Peyer's patch (tissue), 4 donors: ENCODE data around the gene OTOP2. TPM values are rescaled to one million over a fixed set of nuclear protein-coding genes. Genes with fewer than 3 reads are reported as not detected.

ENCODE experiments used
- DNase-seq, 3 donors: peaks; one replicate each; pipeline ENCODE4 v3.0.0-alpha.2; 2017 to 2019
- H3K27ac ChIP-seq, 4 donors: fragments of 200-600 bp; sonication (generic); one replicate each; pipeline ENCODE4 v1.5.1; 2016 to 2019
- H3K27me3 ChIP-seq, 2 donors: fragments of 200-600 bp; sonication (generic); one replicate each; pipeline ENCODE4 v1.5.1; 2019
- H3K36me3 ChIP-seq, 3 donors: fragments of 200-600 bp; sonication (generic); one replicate each; pipeline ENCODE4 v1.5.1; 2016 to 2019
- H3K4me1 ChIP-seq, 4 donors: fragments of 200-600 bp; sonication (generic); one replicate each; pipeline ENCODE4 v1.5.1; 2016 to 2019
- H3K4me3 ChIP-seq, 4 donors: fragments of 200-600 bp; sonication (generic); 1 replicate in 3 of 4; 2 replicates in 1 of 4; pipeline ENCODE4 v1.5.1; 2016 to 2019; ENCODE audit warnings: mild to moderate bottlenecking in 1 of 4
- H3K9me3 ChIP-seq, 4 donors: fragments of 200-600 bp; sonication (generic); one replicate each; pipeline ENCODE4 v1.5.1; 2016 to 2019; ENCODE audit warnings: mild to moderate bottlenecking in 1 of 4
- POLR2A ChIP-seq, 2 donors: fragments of 450-650 bp; IDR thresholded peaks; one replicate each; pipeline ENCODE4 v1.5.1; 2017; ENCODE audit warnings: antibody characterized with exemption in 2 of 2, mild to moderate bottlenecking in 2 of 2, moderate library complexity in 2 of 2
- total RNA-seq, 4 donors: library from RNA; depleted of rRNA; stranded (reverse); fragments of >200 nt; gene quantifications; one replicate each; pipeline ENCODE4 v1.1.0, GENCODE V29; 2016
- TF ChIP-seq, protein P1 (sequence below), 6 experiments: fragments of 450-650 bp in 4 of 6; fragments of 200-600 bp in 2 of 6; sonication (generic) in 1 of 6; IDR thresholded peaks; one replicate each; pipeline ENCODE4 v1.5.1; 2017 to 2019; ENCODE audit warnings: antibody characterized with exemption in 6 of 6, mild to moderate bottlenecking in 3 of 6, moderate library complexity in 1 of 6

OTOP2 gene
- total RNA-seq, 4 donors from 2014 or later = 4.6 to 11.9 (median 8.8) TPM; not detected in 1

DNA sequence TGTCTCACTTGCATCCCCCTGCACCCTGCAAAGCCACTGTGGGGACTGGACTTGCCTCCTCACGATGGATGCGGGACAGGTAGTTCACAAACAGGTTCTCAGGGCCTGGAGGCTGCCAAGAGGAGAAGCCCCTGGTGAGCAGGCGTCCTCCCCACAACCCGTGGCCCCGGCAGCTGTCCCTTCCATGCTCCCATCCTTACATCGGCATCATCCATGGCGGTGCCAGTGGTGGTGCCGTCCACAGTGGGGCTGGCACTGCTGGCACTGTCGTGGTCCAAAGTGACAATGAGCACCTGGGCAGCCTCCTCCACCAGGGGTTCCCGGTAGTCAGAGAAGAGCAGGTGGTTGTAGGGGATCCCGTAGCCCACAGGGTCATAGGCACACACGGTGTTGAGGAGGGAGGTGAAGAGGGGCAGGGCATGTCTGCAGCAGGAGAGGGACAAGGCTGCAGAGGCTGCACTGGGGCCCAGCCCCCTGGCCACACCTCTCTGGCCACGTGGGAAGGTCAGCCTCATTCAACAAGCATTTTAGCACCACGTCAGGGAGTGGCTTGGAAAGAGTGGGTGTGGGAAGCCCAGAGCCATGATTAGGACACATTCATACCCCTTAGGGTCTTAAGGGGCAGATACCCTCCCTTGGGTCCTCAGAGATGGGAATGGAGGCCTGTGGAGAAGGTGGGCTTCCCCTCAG, 35.9 kb downstream of the OTOP2 start:
- H3K9me3 ChIP-seq = no peaks in the 10 kb centered on the region
- no peak for DNase-seq
- H3K27me3 ChIP-seq = no peaks in the 10 kb centered on the region
- H3K36me3 ChIP-seq = no peaks in the 10 kb centered on the region
- no peak overlapping the region for H3K27ac ChIP-seq
- H3K4me3 ChIP-seq = no peak overlapping the region
- TF ChIP-seq, protein P1, sequence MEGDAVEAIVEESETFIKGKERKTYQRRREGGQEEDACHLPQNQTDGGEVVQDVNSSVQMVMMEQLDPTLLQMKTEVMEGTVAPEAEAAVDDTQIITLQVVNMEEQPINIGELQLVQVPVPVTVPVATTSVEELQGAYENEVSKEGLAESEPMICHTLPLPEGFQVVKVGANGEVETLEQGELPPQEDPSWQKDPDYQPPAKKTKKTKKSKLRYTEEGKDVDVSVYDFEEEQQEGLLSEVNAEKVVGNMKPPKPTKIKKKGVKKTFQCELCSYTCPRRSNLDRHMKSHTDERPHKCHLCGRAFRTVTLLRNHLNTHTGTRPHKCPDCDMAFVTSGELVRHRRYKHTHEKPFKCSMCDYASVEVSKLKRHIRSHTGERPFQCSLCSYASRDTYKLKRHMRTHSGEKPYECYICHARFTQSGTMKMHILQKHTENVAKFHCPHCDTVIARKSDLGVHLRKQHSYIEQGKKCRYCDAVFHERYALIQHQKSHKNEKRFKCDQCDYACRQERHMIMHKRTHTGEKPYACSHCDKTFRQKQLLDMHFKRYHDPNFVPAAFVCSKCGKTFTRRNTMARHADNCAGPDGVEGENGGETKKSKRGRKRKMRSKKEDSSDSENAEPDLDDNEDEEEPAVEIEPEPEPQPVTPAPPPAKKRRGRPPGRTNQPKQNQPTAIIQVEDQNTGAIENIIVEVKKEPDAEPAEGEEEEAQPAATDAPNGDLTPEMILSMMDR (IDR thresholded peaks at IDR 0.05) = no peak
- TF ChIP-seq POLR2A (IDR thresholded peaks at IDR 0.05) = no peak
- peaks cover 0 to 6% (median 2%) of the 10 kb centered on the region in 4 donors for H3K4me1 ChIP-seq

DNA sequence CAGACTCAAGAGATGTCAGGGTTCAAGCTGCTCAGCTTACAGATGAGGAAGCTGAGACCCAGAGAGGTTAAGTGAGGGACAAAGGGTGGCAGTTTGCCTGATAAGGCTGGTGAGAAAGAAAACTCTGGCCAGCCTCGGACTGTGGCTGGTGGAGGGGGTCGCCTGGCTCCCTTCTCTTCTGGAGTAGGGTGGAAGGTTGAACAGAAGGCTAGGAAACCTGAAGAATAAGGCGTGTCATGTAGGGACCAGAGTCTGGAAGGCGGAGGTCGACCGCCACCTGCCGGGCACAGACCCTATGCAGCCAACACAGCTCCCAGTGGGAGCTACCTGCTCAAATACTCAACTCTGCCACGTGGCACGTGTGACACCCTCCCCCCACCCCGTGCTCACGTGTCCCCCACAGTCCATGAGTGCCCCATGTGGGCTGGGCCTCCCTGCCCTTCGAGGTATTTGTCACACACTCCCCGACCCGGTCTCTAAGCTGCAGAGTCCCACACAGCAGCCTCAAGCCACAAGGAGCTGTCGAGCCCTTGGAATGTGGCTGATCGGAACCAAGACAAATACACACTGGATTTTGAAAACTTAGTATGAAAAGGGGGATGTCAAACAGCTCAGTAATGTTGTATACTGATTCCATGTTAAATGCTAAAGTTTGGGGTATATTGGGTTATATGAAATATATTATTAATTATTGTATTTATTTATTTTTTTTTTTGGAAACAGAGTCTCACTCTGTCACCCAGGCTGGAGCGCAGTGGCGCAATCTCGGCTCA, 36.7 kb downstream of the OTOP2 start:
- Histone ChIP-seq H3K36me3 (no peaks in the 10 kb centered on the region), H3K4me1 (peaks cover 0 to 6% (median 2%) of the 10 kb centered on the region in 4 donors), H3K27ac (no peak overlapping the region), H3K4me3 (no peak overlapping the region), H3K9me3 (no peaks in the 10 kb centered on the region), H3K27me3 (no peaks in the 10 kb centered on the region)
- peak; percentile 32 to 79 (median 76) for DNase-seq
- TF ChIP-seq, protein P1 (IDR thresholded peaks at IDR 0.05) = peak; percentile 6 to 63 (median 42)
- TF ChIP-seq POLR2A (IDR thresholded peaks at IDR 0.05) = no peak

GRCh38 chr17:74961657-74962350, 37.7 kb downstream of the OTOP2 start:
- Histone ChIP-seq H3K4me3 (no peak overlapping the region), H3K27me3 (no peaks in the 10 kb centered on the region), H3K4me1 (peaks cover 0 to 6% (median 2%) of the 10 kb centered on the region in 4 donors), H3K9me3 (no peaks in the 10 kb centered on the region), H3K36me3 (no peaks in the 10 kb centered on the region), H3K27ac (no peak overlapping the region)
- DNase-seq = peak; percentile 86 to 95 (median 91)
- TF ChIP-seq POLR2A (IDR thresholded peaks at IDR 0.05) = no peak
- TF ChIP-seq, protein P1 (IDR thresholded peaks at IDR 0.05) = peak; percentile 77 to 92 (median 85)

DNA sequence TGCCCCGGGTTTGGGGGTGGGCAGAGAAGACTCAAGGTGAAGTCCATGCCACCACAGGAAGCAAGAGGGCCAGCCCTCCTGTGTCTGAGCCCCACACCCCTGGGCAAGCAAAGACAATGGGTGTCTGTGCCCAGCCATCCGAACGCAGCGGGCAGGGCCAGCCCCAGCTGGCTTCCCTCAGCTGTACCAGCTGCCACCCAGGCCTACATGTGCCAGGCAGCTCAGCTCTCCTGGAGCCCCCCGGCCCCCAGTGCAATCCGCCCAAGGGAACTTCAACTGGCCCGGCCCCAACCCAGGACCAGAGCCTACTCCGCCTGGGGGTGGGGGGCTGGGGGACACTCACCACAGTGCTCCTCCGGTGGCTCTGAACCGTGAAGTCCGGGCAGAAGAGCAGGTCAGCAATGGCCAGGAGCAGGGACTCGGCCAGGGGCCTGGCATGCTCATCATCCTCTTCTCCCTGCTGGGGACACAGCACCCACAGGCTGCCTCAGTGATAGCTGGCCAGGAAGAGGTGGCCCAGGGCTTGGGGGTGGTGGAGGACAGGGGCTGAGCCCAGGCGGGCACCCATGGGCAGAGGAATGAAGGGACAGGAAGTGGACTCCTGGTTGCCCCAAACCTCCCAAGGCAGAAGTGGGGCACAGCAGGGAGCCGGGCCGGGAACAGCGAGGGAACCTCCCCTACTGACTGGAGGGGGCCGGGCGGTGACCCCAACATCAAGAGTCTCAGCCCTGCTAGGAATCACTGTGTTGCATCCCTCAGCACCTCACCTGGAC, 38.7 kb downstream of the OTOP2 start:
- no peaks in the 10 kb centered on the region for H3K27me3 ChIP-seq
- H3K36me3 ChIP-seq = no peaks in the 10 kb centered on the region
- no peak for TF ChIP-seq POLR2A (IDR thresholded peaks at IDR 0.05)
- TF ChIP-seq, protein P1 (IDR thresholded peaks at IDR 0.05) = no peak
- H3K4me1 ChIP-seq = peaks cover 0 to 6% (median 2%) of the 10 kb centered on the region in 4 donors
- DNase-seq = no peak
- H3K4me3 ChIP-seq = no peak overlapping the region
- no peaks in the 10 kb centered on the region for H3K9me3 ChIP-seq
- no peak overlapping the region for H3K27ac ChIP-seq

DNA sequence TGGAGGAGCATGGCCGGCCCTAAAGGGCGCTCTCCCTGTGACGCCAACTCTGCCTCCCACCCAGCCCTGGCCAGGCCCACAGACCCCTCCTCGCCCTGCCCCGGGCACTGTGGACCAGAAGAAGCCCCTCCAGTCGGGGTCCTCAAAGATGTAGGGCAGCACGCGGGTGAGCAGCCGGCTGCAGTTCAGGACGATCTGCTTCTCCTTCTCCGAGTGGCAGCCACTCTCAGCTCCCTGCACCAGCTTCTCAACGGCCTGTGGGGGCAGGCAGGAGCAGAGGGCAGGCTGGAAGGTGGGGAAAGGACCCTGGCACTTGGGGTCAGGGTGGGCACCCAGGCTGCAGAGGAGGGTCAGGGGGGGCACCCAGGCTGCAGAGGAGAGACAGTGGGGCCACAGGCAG, 39.6 kb downstream of the OTOP2 start:
- Histone ChIP-seq H3K4me1 (peaks cover 0 to 8% (median 4%) of the 10 kb centered on the region in 4 donors), H3K4me3 (no peak overlapping the region), H3K9me3 (no peaks in the 10 kb centered on the region), H3K27ac (no peak overlapping the region), H3K36me3 (no peaks in the 10 kb centered on the region), H3K27me3 (no peaks in the 10 kb centered on the region)
- no peak for TF ChIP-seq POLR2A (IDR thresholded peaks at IDR 0.05)
- TF ChIP-seq, protein P1 (IDR thresholded peaks at IDR 0.05) = no peak
- no peak for DNase-seq
